ENCODE data around the gene MIEF2.

The MIEF2 gene

DNA sequence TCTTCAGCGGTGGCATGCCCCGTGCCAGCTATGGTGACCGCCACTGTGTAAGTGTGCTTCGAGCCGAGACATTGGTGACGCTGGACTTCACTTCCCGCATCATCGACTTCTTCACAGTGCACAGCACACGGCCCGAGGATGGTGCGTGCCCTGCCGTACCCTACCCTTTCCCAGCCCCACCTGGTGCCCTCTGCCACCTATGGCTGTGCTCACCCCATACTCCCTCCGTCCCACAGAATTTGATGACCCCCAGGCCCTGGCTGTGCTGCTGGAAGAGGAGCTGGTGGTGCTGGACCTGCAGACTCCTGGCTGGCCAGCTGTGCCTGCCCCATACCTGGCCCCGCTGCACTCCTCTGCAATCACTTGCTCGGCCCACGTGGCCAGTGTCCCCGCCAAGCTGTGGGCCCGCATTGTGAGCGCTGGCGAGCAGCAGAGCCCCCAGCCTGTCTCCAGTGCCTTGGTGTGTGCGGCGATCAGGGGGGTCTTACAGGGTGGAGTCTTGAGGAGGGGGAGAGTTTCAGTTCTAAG lies 25.5 kb upstream of the MIEF2 start:
- no peak for TF ChIP-seq Cebpa-rat (IDR thresholded peaks at IDR 0.05)
- peaks cover 90% of the 10 kb centered on the region for H3K36me3 ChIP-seq
- no peak overlapping the region for H3K27ac ChIP-seq
- H3K4me3 ChIP-seq: no peak overlapping the region
- no peaks in the 10 kb centered on the region for H3K9me3 ChIP-seq
- no peaks in the 10 kb centered on the region for H3K27me3 ChIP-seq
- H3K4me1 ChIP-seq: no peaks in the 10 kb centered on the region
- no peak overlapping the region for H3K4me2 ChIP-seq
- H3K9ac ChIP-seq: no peak overlapping the region
- H4K20me1 ChIP-seq: peaks cover 52% of the 10 kb centered on the region

- 0 out of 2 replicates have a peak overlapping the region, but pooled peaks have one; percentile 30 for H3K27ac ChIP-seq
- H3K4me3 ChIP-seq: no peak overlapping the region
- no peaks in the 10 kb centered on the region for H3K9me3 ChIP-seq
- no peak overlapping the region; the same call in 1 of the 2 replicates for H3K4me2 ChIP-seq
- peaks cover 98% of the 10 kb centered on the region for H3K36me3 ChIP-seq
- H3K4me1 ChIP-seq: no peaks in the 10 kb centered on the region
- H3K27me3 ChIP-seq: no peaks in the 10 kb centered on the region
- peaks cover 52% of the 10 kb centered on the region for H4K20me1 ChIP-seq
- 0 out of 2 replicates have a peak overlapping the region, but pooled peaks have one; percentile 19 for H3K9ac ChIP-seq
- no peak for TF ChIP-seq Cebpa-rat (IDR thresholded peaks at IDR 0.05)
Measured at GRCh38 chr17:18235743-18236256, 24.7 kb upstream of the MIEF2 start.

DNA sequence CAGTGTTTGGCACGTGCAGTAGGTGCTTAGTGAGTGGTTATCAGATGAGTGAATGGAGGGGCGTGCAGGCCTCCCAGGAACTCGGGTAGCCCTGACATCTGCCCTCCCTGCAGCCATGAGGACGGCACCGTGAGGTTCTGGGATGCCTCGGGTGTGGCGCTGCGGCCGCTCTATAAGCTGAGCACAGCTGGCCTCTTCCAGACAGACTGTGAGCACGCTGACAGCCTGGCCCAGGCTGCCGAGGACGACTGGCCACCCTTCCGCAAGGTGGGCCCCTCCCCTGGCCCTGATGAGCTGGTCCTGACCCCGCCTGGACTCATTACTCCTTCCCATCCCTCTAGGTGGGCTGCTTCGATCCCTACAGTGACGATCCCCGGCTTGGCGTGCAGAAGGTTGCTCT lies 24.0 kb upstream of the MIEF2 start:
- Histone ChIP-seq H4K20me1 (peaks cover 50% of the 10 kb centered on the region), H3K4me1 (no peaks in the 10 kb centered on the region), H3K27me3 (no peaks in the 10 kb centered on the region), H3K27ac (no peak overlapping the region), H3K9ac (no peak overlapping the region), H3K9me3 (no peaks in the 10 kb centered on the region), H3K4me3 (no peak overlapping the region), H3K36me3 (peaks cover 98% of the 10 kb centered on the region), H3K4me2 (no peak overlapping the region)
- no peak for TF ChIP-seq Cebpa-rat (IDR thresholded peaks at IDR 0.05)

- Histone ChIP-seq H3K27me3 (no peaks in the 10 kb centered on the region), H3K4me3 (no peak overlapping the region), H3K27ac (no peak overlapping the region), H4K20me1 (peaks cover 40% of the 10 kb centered on the region), H3K9me3 (no peaks in the 10 kb centered on the region), H3K9ac (no peak overlapping the region), H3K4me1 (no peaks in the 10 kb centered on the region), H3K36me3 (peaks cover 99% of the 10 kb centered on the region), H3K4me2 (no peak overlapping the region)
- no peak for TF ChIP-seq Cebpa-rat (IDR thresholded peaks at IDR 0.05)
Measured at GRCh38 chr17:18237461-18237860, 23.0 kb upstream of the MIEF2 start.

DNA sequence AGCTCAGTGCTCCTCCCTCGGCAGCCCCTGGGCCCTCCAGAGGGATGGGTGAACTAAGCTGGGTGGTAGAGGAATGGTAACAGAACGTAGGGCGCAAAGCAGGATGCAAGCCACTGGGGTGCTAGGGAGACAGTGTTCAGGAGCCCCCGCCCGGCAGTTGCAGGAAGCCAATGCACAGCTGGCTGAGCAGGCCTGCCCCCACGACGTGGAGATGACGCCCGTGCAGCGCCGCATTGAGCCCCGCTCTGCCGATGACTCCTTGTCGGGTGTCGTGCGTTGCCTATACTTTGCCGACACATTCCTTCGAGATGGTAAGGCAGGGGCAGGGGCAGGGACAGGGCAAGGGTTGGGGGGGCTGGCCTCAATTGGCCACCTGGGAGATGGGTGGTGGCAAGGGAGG lies 22.2 kb upstream of the MIEF2 start:
- Histone ChIP-seq H3K4me2 (no peak overlapping the region), H3K36me3 (peaks cover 96% of the 10 kb centered on the region)

DNA sequence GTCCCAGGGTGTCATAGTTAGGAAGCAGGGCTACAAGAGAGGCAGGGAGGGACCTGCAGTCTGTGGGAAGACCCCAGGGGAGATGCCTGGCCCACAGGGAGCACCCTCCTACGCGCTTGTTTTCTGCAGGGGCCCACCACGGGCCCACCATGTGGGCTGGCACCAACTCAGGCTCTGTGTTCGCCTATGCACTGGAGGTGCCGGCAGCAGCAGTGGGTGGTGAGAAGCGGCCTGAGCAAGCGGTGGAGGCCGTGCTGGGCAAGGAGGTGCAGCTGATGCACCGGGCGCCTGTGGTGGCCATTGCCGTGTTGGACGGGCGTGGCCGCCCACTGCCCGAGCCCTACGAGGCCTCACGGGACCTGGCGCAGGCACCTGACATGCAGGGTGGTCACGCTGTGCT lies 20.0 kb upstream of the MIEF2 start:
- H4K20me1 ChIP-seq: peaks cover 26% of the 10 kb centered on the region; the same call in 1 of the 2 replicates
- no peak overlapping the region for H3K4me2 ChIP-seq
- no peak overlapping the region for H3K4me3 ChIP-seq
- no peak overlapping the region for H3K9ac ChIP-seq
- no peaks in the 10 kb centered on the region for H3K9me3 ChIP-seq
- no peaks in the 10 kb centered on the region for H3K27me3 ChIP-seq
- no peak overlapping the region for H3K27ac ChIP-seq
- TF ChIP-seq Cebpa-rat (IDR thresholded peaks at IDR 0.05): no peak
- H3K4me1 ChIP-seq: no peaks in the 10 kb centered on the region
- peaks cover 94% of the 10 kb centered on the region for H3K36me3 ChIP-seq

More for the DNA sequence above, 22.2 kb upstream of the MIEF2 start:
- Histone ChIP-seq H4K20me1 (peaks cover 32% of the 10 kb centered on the region; the same call in 1 of the 2 replicates), H3K9me3 (no peaks in the 10 kb centered on the region), H3K4me1 (no peaks in the 10 kb centered on the region), H3K27me3 (no peaks in the 10 kb centered on the region), H3K9ac (no peak overlapping the region), H3K27ac (no peak overlapping the region), H3K4me3 (no peak overlapping the region)
- TF ChIP-seq Cebpa-rat (IDR thresholded peaks at IDR 0.05): no peak

DNA sequence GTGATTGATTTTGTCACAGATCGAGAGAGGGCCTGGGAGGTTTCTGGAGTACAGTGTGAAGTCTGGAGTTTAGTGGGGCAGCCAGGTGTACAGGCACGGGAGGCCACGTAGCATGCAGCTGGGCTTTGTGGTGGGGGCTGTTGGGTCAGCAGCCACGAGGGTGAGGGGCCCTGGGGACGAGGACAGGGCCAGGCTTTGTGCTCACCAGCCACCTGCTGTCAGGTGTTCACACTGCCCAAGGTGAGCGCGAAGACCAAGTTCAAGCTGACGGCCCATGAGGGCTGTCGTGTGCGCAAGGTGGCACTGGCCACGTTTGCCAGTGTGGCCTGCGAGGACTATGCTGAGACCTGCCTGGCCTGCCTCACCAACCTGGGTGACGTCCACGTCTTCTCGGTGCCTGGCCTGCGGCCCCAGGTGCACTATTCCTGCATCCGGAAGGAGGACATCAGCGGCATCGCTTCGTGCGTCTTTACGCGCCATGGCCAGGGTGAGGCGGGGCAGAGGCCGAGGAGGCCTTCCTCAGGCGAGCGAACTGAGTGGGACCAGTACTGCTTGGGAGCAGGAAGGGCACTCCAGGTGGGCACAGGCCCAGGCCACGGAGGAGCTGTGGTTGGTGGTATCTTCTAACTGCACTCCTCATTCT lies 19.1 kb upstream of the MIEF2 start:
- peaks cover 30% of the 10 kb centered on the region; the same call in 1 of the 2 replicates for H4K20me1 ChIP-seq
- no peak for TF ChIP-seq Cebpa-rat (IDR thresholded peaks at IDR 0.05)
- H3K4me1 ChIP-seq: no peaks in the 10 kb centered on the region
- H3K4me3 ChIP-seq: no peak overlapping the region
- H3K9me3 ChIP-seq: no peaks in the 10 kb centered on the region
- H3K4me2 ChIP-seq: no peak overlapping the region
- H3K27me3 ChIP-seq: no peaks in the 10 kb centered on the region
- H3K36me3 ChIP-seq: peaks cover 94% of the 10 kb centered on the region
- H3K9ac ChIP-seq: no peak overlapping the region
- H3K27ac ChIP-seq: no peak overlapping the region

- H4K20me1 ChIP-seq: peaks cover 24% of the 10 kb centered on the region
- H3K27ac ChIP-seq: no peak overlapping the region
- H3K4me2 ChIP-seq: no peak overlapping the region
- peaks cover 88% of the 10 kb centered on the region for H3K36me3 ChIP-seq
- H3K4me1 ChIP-seq: peaks cover 10% of the 10 kb centered on the region
- TF ChIP-seq Cebpa-rat (IDR thresholded peaks at IDR 0.05): no peak
- H3K4me3 ChIP-seq: no peak overlapping the region
- no peaks in the 10 kb centered on the region for H3K9me3 ChIP-seq
- H3K27me3 ChIP-seq: no peaks in the 10 kb centered on the region
- no peak overlapping the region for H3K9ac ChIP-seq
Measured at GRCh38 chr17:18245038-18245776, 15.3 kb upstream of the MIEF2 start.

DNA sequence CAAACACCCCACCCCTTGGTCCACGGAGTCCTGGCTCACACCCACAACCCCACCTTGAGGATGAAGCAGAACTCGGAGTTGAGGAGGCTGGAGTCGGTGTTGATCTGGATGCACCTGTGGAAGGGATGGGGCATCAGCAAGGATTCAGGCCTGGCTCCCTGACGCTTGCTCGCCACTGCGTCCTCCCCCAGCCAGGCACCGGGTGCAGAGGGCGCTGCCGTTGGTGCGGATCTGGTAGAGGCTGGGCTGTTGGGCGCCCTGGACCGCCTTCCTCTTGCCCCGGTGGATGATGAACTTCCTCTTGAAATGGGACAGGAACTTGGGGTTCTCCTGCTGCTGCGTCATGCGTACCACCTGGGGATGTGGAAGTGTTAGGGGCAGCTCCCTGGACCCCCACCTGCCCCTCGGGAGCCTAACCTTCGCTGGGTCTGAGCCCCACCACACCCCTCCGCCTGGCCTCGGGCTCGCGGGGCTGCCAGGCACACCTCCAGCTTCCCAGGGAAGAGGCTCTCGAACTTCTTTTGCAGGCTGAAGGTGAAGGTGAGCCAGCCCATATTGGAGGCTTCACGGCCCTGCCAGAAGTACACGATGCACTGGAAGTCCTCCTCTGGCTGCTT lies 14.2 kb upstream of the MIEF2 start:
- Histone ChIP-seq H3K4me1 (peaks cover 10% of the 10 kb centered on the region), H3K9ac (no peak overlapping the region), H3K4me2 (no peak overlapping the region), H3K4me3 (no peak overlapping the region), H4K20me1 (peaks cover 18% of the 10 kb centered on the region), H3K36me3 (peaks cover 88% of the 10 kb centered on the region), H3K27me3 (no peaks in the 10 kb centered on the region), H3K9me3 (no peaks in the 10 kb centered on the region), H3K27ac (no peak overlapping the region)
- TF ChIP-seq Cebpa-rat (IDR thresholded peaks at IDR 0.05): no peak

Data from BLaER1 (cell line).